CD4-positive, CD25-positive, alpha-beta regulatory T cell (primary cell): ENCODE data around the gene MRPS15. TPM values are rescaled to one million over a fixed set of nuclear protein-coding genes. Genes with fewer than 3 reads are reported as not detected.

Experiments
- ATAC-seq, 2 donors: fragments of 150-1000 bp; cut with Tn5 transposase; one replicate each; pipeline ENCODE4 v1.10.0; 2021; ENCODE audit warnings: low read depth in 2 of 2, moderate number of reproducible peaks in 2 of 2, moderate library complexity in 1 of 2
- DNase-seq, 3 donors: peaks; one replicate each; pipeline versions ENCODE4 v3.0.0 to v3.0.0-alpha.2; 2012 to 2022; ENCODE audit warnings: mixed read lengths in 1 of 3
- H3K27ac ChIP-seq: one replicate; pipeline ENCODE4 v1.7.0; 2013; ENCODE audit warnings: mild to moderate bottlenecking, low read length; ENCODE audit not compliant: insufficient read depth, poor library complexity, severe bottlenecking
- H3K27me3 ChIP-seq: one replicate; pipeline ENCODE4 v1.7.0; 2013; ENCODE audit warnings: low read length; ENCODE audit not compliant: control insufficient read depth, insufficient read depth
- H3K36me3 ChIP-seq: one replicate; pipeline ENCODE4 v1.7.0; 2013; ENCODE audit warnings: mild to moderate bottlenecking, low read length, moderate library complexity; ENCODE audit not compliant: control insufficient read depth, insufficient read depth
- H3K4me1 ChIP-seq: 2 replicates; pipeline ENCODE4 v1.7.0; 2013; ENCODE audit warnings: mild to moderate bottlenecking, low read length; ENCODE audit not compliant: insufficient read depth, control insufficient read depth, poor library complexity, severe bottlenecking
- H3K4me3 ChIP-seq: one replicate; pipeline ENCODE4 v1.7.0; 2013; ENCODE audit warnings: low read depth, mild to moderate bottlenecking, low read length, moderate library complexity
- H3K9me3 ChIP-seq, 2 experiments: 1 replicate in 1 of 2; 2 replicates in 1 of 2; pipeline ENCODE4 v1.7.0; 2013; ENCODE audit warnings: low read length in 2 of 2, mild to moderate bottlenecking in 1 of 2, moderate library complexity in 1 of 2; ENCODE audit not compliant: control insufficient read depth in 2 of 2
- H3K27ac Mint-ChIP-seq, 3 donors: one replicate each; pipeline ENCODE4 v1.8.0; 2020 to 2022; ENCODE audit warnings: mild to moderate bottlenecking in 3 of 3, mixed read lengths in 3 of 3, moderate library complexity in 2 of 3
- H3K27me3 Mint-ChIP-seq: one replicate; pipeline ENCODE4 v1.8.0; 2022; ENCODE audit warnings: mild to moderate bottlenecking, mixed read lengths
- H3K36me3 Mint-ChIP-seq: one replicate; pipeline ENCODE4 v1.8.0; 2020; ENCODE audit warnings: mixed read lengths
- H3K4me1 Mint-ChIP-seq, 4 donors: one replicate each; pipeline ENCODE4 v1.8.0; 2020 to 2022; ENCODE audit warnings: mixed read lengths in 4 of 4, mild to moderate bottlenecking in 1 of 4
- H3K4me3 Mint-ChIP-seq, 4 donors: one replicate each; pipeline ENCODE4 v1.8.0; 2020 to 2022; ENCODE audit warnings: mild to moderate bottlenecking in 4 of 4, mixed read lengths in 4 of 4, moderate library complexity in 3 of 4
- H3K9me3 Mint-ChIP-seq, 7 donors: one replicate each; pipeline ENCODE4 v1.8.0; 2020 to 2022; ENCODE audit warnings: mixed read lengths in 7 of 7, mild to moderate bottlenecking in 3 of 7, moderate library complexity in 2 of 7
- polyA plus RNA-seq, 4 donors: library from polyadenylated mRNA; unstranded; fragments of 300-500 nt; fragmentation: Illumina TruSeq; gene quantifications; one replicate each; pipeline ENCODE4 v1.2.3, GENCODE V29; 2021
- total RNA-seq: library from RNA; stranded (reverse); gene quantifications from one replicate; pipeline ENCODE4 v1.2.3, GENCODE V29; 2022

Gene MRPS15
- total and polyA plus RNA-seq, 5 donors from 2014 or later, result 36.7 to 97.2 (median 69.2) TPM

DNA sequence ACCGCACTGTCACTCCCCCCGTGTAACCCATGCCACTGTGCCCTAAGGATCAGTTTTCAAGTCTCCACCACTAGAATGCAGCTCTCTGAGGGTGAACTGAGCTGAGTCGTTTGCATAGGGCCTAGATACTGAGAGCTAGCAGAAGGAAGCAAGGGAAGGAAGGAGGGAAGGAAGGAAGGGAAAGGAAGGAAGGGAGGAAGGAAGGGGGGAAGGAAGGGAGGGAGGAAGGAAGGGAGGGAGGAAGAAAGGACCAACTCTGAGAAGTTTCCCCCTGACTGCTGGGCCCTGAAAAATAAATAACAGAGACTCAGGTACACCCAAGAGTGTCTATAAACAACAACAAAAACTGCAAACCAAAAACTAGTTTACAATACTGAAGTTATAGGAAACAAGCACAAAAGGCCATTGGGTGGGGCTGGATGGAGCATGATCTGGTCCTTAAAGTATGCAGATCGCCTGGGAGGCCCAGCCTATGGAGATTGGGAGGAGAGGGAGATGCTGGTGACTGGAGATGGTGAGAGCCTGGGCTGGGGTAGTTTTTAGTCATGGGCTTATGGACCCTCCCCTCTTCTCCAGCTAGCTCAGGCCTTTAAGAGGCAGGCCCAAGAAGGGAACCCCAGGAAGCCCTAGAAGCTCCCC is 1.7 kb upstream of the MRPS15 start:
- peaks cover 19% of the 10 kb centered on the region for H3K4me1 ChIP-seq
- no peak overlapping the region for H3K27ac ChIP-seq
- Mint-ChIP-seq H3K4me3 (peak overlapping the region in 1 of 4 donors; percentile 61), H3K4me1 (peaks cover 9 to 39% (median 14%) of the 10 kb centered on the region in 4 donors), H3K27me3 (no peaks in the 10 kb centered on the region), H3K36me3 (peaks cover 8% of the 10 kb centered on the region), H3K27ac (peak overlapping the region; percentile 14 to 97 (median 35)), H3K9me3 (no peaks in the 10 kb centered on the region)
- ATAC-seq (no peak), DNase-seq (no peak)
- no peaks in the 10 kb centered on the region for H3K27me3 ChIP-seq
- peaks cover 3% of the 10 kb centered on the region for H3K36me3 ChIP-seq
- no peaks in the 10 kb centered on the region for H3K9me3 ChIP-seq
- H3K4me3 ChIP-seq, result no peak overlapping the region

DNA sequence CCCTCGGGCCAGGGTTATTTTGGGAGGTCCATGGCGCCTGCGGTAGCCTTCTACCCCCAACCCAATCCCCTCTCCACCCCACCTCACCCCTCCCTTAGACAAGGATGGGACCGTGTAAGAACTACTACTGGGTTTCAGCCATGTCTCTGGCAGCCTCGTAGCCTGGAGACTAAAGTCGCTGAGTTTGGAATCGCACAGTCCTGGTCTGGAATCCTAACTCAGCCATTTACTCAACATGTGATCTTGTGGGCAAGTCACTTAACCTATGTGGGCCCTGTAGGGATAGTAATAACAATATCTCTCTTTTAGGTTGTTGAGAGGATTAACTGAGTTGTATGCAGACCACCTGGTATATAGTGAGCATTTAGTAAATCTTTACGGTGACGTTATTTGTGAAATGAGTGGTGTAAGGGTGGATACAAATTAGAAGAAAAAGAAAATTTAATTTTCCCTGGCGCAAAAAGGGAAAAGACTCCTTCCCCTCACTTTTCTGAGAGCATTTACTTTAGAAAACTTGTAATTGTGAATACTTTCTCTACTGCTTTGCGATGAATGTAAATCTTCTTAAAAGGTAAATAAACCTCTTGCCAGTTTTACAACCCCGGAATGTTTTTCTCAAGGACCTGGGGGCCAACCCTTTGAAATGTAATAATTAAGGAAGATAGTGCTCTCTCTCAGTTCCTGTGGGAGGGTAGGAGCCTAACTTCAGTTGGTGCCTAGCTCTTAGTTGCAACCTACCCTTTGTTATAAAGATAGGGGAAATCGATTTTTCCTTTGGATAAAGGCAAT is 615 bp upstream of the MRPS15 start:
- Mint-ChIP-seq H3K4me3 (peak overlapping the region; percentile 98 to 100 (median 99)), H3K9me3 (no peaks in the 10 kb centered on the region), H3K4me1 (peaks cover 9 to 44% (median 14%) of the 10 kb centered on the region in 4 donors), H3K36me3 (peaks cover 14% of the 10 kb centered on the region), H3K27ac (peak overlapping the region; percentile 97 to 98 (median 97)), H3K27me3 (no peaks in the 10 kb centered on the region)
- H3K4me3 ChIP-seq, result peak overlapping the region; percentile 90
- peaks cover 10% of the 10 kb centered on the region for H3K36me3 ChIP-seq
- peak overlapping the region; percentile 90 for H3K27ac ChIP-seq
- DNase-seq (no peak), ATAC-seq (peak; percentile 33 to 42)
- no peaks in the 10 kb centered on the region for H3K27me3 ChIP-seq
- peaks cover 19% of the 10 kb centered on the region for H3K4me1 ChIP-seq
- H3K9me3 ChIP-seq, result no peaks in the 10 kb centered on the region

DNA sequence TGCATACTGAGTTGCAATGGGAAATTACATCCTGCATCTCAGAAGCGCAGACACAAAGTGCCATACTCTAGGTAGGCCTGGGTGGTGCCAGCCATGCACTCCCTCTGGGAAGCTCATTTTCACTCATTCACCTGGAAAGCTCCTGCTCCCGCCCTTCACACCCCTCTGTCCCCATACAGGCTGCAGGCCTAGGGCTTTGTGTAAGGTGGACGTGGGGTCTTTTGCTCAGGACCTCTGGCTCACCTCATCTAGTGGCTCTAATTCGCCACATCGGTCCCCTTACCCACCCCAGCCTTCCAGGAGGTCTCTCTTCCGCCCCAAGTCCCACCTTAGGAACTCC is 751 bp downstream of the MRPS15 start:
- Mint-ChIP-seq H3K27ac (peak overlapping the region; percentile 97 to 98 (median 97)), H3K9me3 (no peaks in the 10 kb centered on the region), H3K27me3 (no peaks in the 10 kb centered on the region), H3K4me1 (peaks cover 12 to 53% (median 18%) of the 10 kb centered on the region in 4 donors), H3K4me3 (peak overlapping the region; percentile 98 to 100 (median 99)), H3K36me3 (peaks cover 23% of the 10 kb centered on the region)
- peaks cover 18% of the 10 kb centered on the region for H3K36me3 ChIP-seq
- ATAC-seq (no peak), DNase-seq (no peak)
- H3K4me3 ChIP-seq, result peak overlapping the region; percentile 90
- no peaks in the 10 kb centered on the region for H3K9me3 ChIP-seq
- H3K27ac ChIP-seq, result peak overlapping the region; percentile 90
- no peaks in the 10 kb centered on the region for H3K27me3 ChIP-seq
- H3K4me1 ChIP-seq, result peaks cover 19% of the 10 kb centered on the region

DNA sequence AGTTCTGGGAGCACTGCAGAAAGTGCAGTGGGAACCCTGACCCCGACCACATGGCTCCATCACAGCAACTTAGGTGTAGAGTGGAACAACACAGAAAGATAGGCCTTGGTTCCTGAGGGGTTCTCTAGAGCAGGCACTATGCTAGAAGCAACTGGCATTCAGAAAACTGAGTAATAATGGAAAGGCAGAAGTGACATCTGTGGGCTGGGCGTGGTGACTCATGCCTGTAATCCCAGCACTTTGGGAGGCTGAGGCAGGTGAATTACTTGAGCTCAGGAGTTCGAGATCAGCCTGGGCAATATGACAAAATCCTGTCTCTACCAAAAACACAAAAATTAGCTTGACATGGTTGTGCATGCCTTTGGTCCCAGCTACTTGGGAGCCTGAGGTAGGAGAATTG is 5.3 kb downstream of the MRPS15 start:
- Mint-ChIP-seq H3K27me3 (no peaks in the 10 kb centered on the region), H3K4me1 (peaks cover 0 to 54% (median 18%) of the 10 kb centered on the region in 4 donors), H3K9me3 (no peaks in the 10 kb centered on the region), H3K36me3 (peaks cover 46% of the 10 kb centered on the region), H3K27ac (peak overlapping the region in 2 of 3 donors; percentile 48 to 86), H3K4me3 (peak overlapping the region in 2 of 4 donors; percentile 4 to 50)
- Histone ChIP-seq H3K4me1 (peaks cover 19% of the 10 kb centered on the region), H3K27ac (no peak overlapping the region), H3K4me3 (no peak overlapping the region), H3K9me3 (no peaks in the 10 kb centered on the region), H3K36me3 (peaks cover 45% of the 10 kb centered on the region), H3K27me3 (no peaks in the 10 kb centered on the region)
- ATAC-seq (no peak), DNase-seq (peak in 1 of 3 donors; percentile 26)

DNA sequence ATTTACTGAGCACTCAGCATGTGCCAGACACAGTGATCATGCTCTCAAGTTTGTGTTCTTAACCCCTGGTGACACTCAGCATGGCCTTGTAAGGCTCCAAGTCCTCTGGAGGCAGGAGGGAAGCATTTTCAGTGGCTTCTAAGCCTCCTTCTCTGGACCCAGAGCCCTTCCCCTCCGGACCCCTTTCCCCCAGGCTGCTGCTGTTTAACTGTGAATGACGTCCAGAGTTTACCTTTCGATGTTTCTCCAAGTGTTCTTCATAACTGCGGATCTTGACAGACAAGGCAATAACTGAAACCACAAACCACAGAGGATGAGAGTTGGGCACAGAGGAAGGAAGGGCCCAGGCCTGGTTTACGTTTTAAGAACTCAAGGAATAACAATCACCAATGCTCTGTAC is 6.5 kb downstream of the MRPS15 start:
- Mint-ChIP-seq H3K4me3 (peak overlapping the region in 2 of 4 donors; percentile 6 to 29), H3K4me1 (peaks cover under 1 to 44% (median 14%) of the 10 kb centered on the region in 4 donors), H3K27me3 (no peaks in the 10 kb centered on the region), H3K9me3 (no peaks in the 10 kb centered on the region), H3K27ac (peak overlapping the region in 2 of 3 donors; percentile 53 to 69), H3K36me3 (peaks cover 46% of the 10 kb centered on the region)
- Histone ChIP-seq H3K4me1 (peaks cover 8% of the 10 kb centered on the region), H3K36me3 (peaks cover 45% of the 10 kb centered on the region), H3K4me3 (no peak overlapping the region), H3K9me3 (no peaks in the 10 kb centered on the region), H3K27me3 (no peaks in the 10 kb centered on the region), H3K27ac (no peak overlapping the region)
- DNase-seq (peak in 1 of 3 donors; percentile 63), ATAC-seq (no peak)

DNA sequence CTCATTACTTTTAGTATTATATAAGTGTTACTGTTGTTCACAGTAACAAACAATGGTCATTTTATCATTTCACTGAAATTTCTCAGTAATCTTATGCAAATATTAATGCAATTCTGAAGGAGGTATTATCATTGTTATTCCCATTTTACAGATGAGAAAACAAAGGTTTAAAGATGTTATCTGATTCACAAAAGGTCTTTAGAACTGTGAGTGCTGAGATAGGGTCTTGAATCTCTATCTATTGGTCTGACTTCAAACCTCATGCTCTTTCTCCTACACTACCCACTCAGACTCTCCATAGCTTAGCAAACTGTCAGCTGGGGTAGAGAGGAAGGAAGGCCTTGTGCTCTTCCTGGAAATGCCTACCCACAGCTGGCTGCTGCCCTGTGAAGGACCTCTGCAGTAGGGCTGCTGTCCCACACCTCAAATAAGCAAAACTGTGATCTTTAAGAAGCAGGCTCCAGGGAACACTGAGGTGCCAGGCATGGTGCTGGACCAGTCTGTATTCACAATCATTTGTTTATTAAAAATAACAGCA is 7.7 kb downstream of the MRPS15 start:
- peak in 1 of 3 donors; percentile 68 for DNase-seq
- peaks cover 6 to 39% (median 18%) of the 10 kb centered on the region in 4 donors for H3K4me1 Mint-ChIP-seq
- peaks cover 41% of the 10 kb centered on the region for H3K36me3 Mint-ChIP-seq

DNA sequence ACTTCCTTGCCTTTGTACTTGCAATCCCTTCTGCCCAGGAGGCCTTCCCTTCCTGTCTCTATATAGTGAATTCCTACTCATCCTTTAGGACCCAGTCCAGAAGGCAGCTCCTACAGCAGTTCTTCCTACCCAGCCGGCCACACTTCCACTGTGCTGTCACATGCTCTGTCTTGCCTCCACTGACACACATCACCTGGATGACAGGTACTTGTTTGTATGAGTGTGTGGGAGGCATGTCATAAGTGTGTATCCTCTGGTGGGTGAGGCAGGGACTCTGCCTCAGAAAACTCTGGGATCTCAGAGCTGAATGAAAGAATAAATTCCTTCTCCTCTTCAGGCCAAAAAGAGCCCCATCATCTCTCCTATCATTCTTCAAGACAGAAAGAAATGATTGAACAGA is 8.8 kb downstream of the MRPS15 start:
- no peak overlapping the region for H3K27ac ChIP-seq
- no peaks in the 10 kb centered on the region for H3K9me3 Mint-ChIP-seq
- H3K4me3 ChIP-seq, result no peak overlapping the region
- DNase-seq (no peak), ATAC-seq (no peak)
- H3K36me3 Mint-ChIP-seq, result peaks cover 33% of the 10 kb centered on the region
- peaks cover 8 to 37% (median 20%) of the 10 kb centered on the region in 4 donors for H3K4me1 Mint-ChIP-seq
- peak overlapping the region in 1 of 4 donors; percentile 4 for H3K4me3 Mint-ChIP-seq
- no peak overlapping the region for H3K27ac Mint-ChIP-seq
- H3K9me3 ChIP-seq, result no peaks in the 10 kb centered on the region
- peaks cover 14% of the 10 kb centered on the region for H3K4me1 ChIP-seq
- peaks cover 38% of the 10 kb centered on the region for H3K36me3 ChIP-seq
- H3K27me3 Mint-ChIP-seq, result no peaks in the 10 kb centered on the region
- no peaks in the 10 kb centered on the region for H3K27me3 ChIP-seq

More for the DNA sequence above, 7.7 kb downstream of the MRPS15 start:
- Histone ChIP-seq H3K4me3 (no peak overlapping the region), H3K9me3 (no peaks in the 10 kb centered on the region), H3K4me1 (peaks cover 8% of the 10 kb centered on the region), H3K36me3 (peaks cover 45% of the 10 kb centered on the region), H3K27me3 (no peaks in the 10 kb centered on the region), H3K27ac (no peak overlapping the region)
- H3K9me3 Mint-ChIP-seq, result no peaks in the 10 kb centered on the region
- no peak for ATAC-seq
- no peak overlapping the region for H3K27ac Mint-ChIP-seq
- no peak overlapping the region for H3K4me3 Mint-ChIP-seq
- no peaks in the 10 kb centered on the region for H3K27me3 Mint-ChIP-seq
